Transverse colon (tissue), 4 donors: ENCODE data around the gene LRP4. TPM values are rescaled to one million over a fixed set of nuclear protein-coding genes. Genes with fewer than 3 reads are reported as not detected.

Experiments used
- DNase-seq: peaks from one replicate; pipeline ENCODE4 v3.0.0-alpha.2; 2019
- H3K27ac ChIP-seq, 4 donors: fragments of 200-600 bp; sonication (generic); 2 replicates each; pipeline ENCODE4 v1.5.1; 2016 to 2018; ENCODE audit warnings: inconsistent platforms in 4 of 4
- H3K27me3 ChIP-seq: fragments of 200-600 bp; sonication (generic); 2 replicates; pipeline ENCODE4 v1.5.1; 2017; ENCODE audit warnings: inconsistent platforms
- H3K36me3 ChIP-seq, 4 donors: fragments of 200-600 bp; sonication (generic); 2 replicates each; pipeline ENCODE4 v1.5.1; 2017 to 2019; ENCODE audit warnings: inconsistent platforms in 4 of 4
- H3K4me1 ChIP-seq, 4 donors: fragments of 200-600 bp; sonication (generic); 2 replicates each; pipeline ENCODE4 v1.5.1; 2017 to 2020; ENCODE audit warnings: inconsistent platforms in 4 of 4
- H3K4me3 ChIP-seq, 4 donors: fragments of 200-600 bp; sonication (generic); 1 replicate in 1 of 4; 2 replicates in 3 of 4; pipeline versions ENCODE4 v1.5.1 to v1.6.1; 2017 to 2019; ENCODE audit warnings: inconsistent platforms in 4 of 4
- H3K9me3 ChIP-seq, 2 donors: fragments of 200-600 bp; sonication (generic); 2 replicates each; pipeline ENCODE4 v1.5.1; 2017 to 2019; ENCODE audit warnings: inconsistent platforms in 2 of 2
- EP300 ChIP-seq: sonication (generic); formaldehyde crosslinking; IDR thresholded peaks from one replicate; pipeline ENCODE4 v1.6.1; 2017; ENCODE audit warnings: antibody characterized with exemption, low read depth
- POLR2A ChIP-seq: fragments of 450-650 bp; IDR thresholded peaks from one replicate; pipeline ENCODE4 v1.6.1; 2016; ENCODE audit warnings: antibody characterized with exemption, mild to moderate bottlenecking, moderate library complexity
- POLR2AphosphoS5 ChIP-seq, 3 donors: sonication (generic); formaldehyde crosslinking; IDR thresholded peaks; one replicate each; pipeline ENCODE4 v1.6.1; 2016; ENCODE audit warnings: antibody characterized with exemption in 3 of 3
- WGBS, 2 donors: methylation state at CpG; one replicate each; pipeline ENCODE4 v1.1.5; 2018; ENCODE audit warnings: low coverage in 1 of 2; 5-methylcytosine and 5-hydroxymethylcytosine counted together
- in situ Hi-C, 4 donors: fragments of 200-750 bp; cut with MboI; loops; one replicate each; pipeline versions ENCODE4 v1.15.0 to v1.15.1; 2017; ENCODE audit warnings: low sequenced_read_pairs in 3 of 4, low pct_ligation_motif_present in 1 of 4, low pct_unique_long_range_greater_than_20kb in 1 of 4
- intact Hi-C: fragments of 100-400 bp; cut with DNase I; formaldehyde crosslinking; loops from one replicate; pipeline ENCODE4 v1.15.1; 2023; ENCODE audit warnings: low total_unique reads
- total RNA-seq, 4 donors: library from RNA; depleted of rRNA; stranded (reverse); fragments of >200 nt; gene quantifications; one replicate each; pipeline ENCODE4 v1.1.0, GENCODE V29; 2016
- TF ChIP-seq, protein P1 (sequence below), 5 experiments: fragments of 200-600 bp in 3 of 5; fragments of 450-650 bp in 2 of 5; sonication (generic) in 3 of 5; IDR thresholded peaks; 1 replicate in 2 of 5; 2 replicates in 3 of 5; pipeline ENCODE4 v1.5.1; 2016 to 2017; ENCODE audit warnings: antibody characterized with exemption in 5 of 5, inconsistent platforms in 3 of 5, mild to moderate bottlenecking in 2 of 5, moderate library complexity in 1 of 5

Gene LRP4
- total RNA-seq, 4 donors from 2014 or later = 7.9 to 52.4 (median 16.2) TPM

DNA sequence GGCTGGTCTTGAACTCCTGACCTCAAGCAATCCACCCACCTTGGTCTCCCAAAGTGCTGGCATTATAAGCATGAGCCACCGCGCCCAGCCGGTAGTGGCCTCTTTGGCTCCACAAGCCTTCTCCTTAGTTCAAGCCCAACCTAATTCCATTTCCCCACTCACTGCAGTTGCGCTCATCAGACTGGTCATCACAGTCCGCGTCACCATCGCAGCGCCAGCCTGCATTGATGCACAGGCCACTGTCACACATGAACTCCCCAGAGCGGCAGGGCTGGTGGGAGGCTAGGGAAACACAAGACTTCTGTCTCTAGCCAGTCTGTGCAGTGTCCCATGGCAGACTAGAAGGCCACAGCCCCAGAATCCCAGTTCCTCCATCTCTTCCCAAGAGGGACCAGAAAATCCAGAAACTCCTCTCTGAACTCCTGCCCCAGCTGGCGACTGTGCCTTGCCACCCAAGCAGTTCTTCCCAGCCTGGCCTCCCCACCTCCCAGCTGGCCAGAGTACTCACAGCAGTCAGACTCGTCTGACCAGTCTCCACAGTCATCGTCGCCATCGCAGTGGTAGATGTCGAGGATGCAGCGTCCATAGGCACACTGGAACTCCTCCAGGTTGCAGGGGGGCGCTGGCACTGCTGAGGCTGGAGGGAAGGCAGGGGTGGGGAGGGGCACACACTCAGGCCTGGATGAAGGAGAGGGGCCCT lies 19.8 kb downstream of the LRP4 start:
- H3K36me3 ChIP-seq = no peaks in the 10 kb centered on the region
- no peaks in the 10 kb centered on the region for H3K9me3 ChIP-seq
- in situ Hi-C loops = no loop called here
- WGBS, 2 donors = 91 to 100% methylated on average over 3 to 17 of the region's 17 CpGs
- no peak for TF ChIP-seq POLR2A
- TF ChIP-seq POLR2AphosphoS5 (IDR thresholded peaks at IDR 0.05) = no peak
- TF ChIP-seq, protein P1, sequence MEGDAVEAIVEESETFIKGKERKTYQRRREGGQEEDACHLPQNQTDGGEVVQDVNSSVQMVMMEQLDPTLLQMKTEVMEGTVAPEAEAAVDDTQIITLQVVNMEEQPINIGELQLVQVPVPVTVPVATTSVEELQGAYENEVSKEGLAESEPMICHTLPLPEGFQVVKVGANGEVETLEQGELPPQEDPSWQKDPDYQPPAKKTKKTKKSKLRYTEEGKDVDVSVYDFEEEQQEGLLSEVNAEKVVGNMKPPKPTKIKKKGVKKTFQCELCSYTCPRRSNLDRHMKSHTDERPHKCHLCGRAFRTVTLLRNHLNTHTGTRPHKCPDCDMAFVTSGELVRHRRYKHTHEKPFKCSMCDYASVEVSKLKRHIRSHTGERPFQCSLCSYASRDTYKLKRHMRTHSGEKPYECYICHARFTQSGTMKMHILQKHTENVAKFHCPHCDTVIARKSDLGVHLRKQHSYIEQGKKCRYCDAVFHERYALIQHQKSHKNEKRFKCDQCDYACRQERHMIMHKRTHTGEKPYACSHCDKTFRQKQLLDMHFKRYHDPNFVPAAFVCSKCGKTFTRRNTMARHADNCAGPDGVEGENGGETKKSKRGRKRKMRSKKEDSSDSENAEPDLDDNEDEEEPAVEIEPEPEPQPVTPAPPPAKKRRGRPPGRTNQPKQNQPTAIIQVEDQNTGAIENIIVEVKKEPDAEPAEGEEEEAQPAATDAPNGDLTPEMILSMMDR (IDR thresholded peaks at IDR 0.05) = no peak
- TF ChIP-seq EP300 = no peak
- H3K4me3 ChIP-seq = no peak overlapping the region
- no peak for DNase-seq
- H3K27me3 ChIP-seq = no peaks in the 10 kb centered on the region
- H3K4me1 ChIP-seq = no peaks in the 10 kb centered on the region
- H3K27ac ChIP-seq = no peak overlapping the region
- intact Hi-C loops = no loop called here

DNA sequence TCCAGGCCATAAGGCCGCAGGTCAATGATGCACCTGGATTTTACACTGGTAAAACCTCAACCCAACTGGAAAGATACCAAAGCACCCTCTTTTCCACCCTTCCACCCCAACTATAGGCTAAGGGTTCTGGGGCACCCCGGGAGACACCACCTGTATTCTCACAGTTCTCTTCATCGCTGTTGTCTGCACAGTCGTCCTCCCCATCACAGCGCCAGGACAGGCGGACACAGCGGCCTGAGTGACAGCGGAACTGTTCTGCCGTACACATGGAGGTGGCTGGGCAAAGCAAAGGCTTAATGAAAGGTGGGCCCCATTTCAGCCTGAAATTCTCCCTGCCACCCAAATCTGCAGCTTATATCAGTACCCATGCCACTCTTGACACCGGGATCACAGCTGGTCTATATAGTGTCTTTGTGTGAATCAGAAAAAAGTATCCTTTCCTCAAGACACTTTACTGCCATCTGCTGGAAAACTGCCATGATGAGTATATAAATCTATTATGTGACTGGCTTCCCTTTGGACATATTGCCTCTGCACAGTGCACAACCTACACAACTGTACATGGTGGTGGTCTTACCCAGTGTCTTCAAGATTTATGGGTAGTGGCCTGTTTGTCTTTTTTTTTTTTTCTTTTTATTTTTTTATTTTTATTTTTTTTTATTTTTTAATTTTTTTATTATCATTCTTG lies 21.5 kb downstream of the LRP4 start:
- 92% methylated on average over 10 of the region's 10 CpGs; no CpG with 5 or more reads in 1 of the 2 donors for WGBS, 2 donors
- Histone ChIP-seq H3K4me3 (no peak overlapping the region), H3K36me3 (no peaks in the 10 kb centered on the region), H3K4me1 (no peaks in the 10 kb centered on the region), H3K27me3 (no peaks in the 10 kb centered on the region), H3K27ac (no peak overlapping the region), H3K9me3 (no peaks in the 10 kb centered on the region)
- no peak for DNase-seq
- TF ChIP-seq, protein P1 (IDR thresholded peaks at IDR 0.05) = peak in 2 of 5 experiments; percentile 16 to 20
- no peak for TF ChIP-seq POLR2A
- TF ChIP-seq POLR2AphosphoS5 (IDR thresholded peaks at IDR 0.05) = no peak
- no peak for TF ChIP-seq EP300
- intact Hi-C loops (no loop called here), in situ Hi-C loops (no loop called here)

DNA sequence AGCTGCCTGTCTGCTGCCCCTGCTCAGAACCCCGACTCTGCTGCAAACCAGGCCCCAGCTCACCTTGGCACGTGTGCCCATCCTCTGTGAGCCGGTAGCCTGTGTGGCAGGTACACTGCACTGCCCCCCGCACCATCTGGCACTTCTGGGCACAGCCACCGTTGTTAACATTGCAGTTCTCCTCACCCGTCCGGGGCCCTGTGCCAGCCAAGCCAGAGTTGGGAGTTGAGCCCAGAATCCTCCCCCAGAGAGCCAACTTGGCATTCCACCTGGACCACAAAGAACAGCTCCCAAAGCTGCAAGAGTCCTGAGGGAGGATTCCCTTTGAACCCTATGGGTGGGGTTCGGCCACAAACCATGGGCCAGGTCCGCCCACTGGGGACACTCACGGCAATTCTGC lies 22.5 kb downstream of the LRP4 start:
- no peaks in the 10 kb centered on the region for H3K36me3 ChIP-seq
- no peaks in the 10 kb centered on the region for H3K4me1 ChIP-seq
- in situ Hi-C loops (no loop called here), intact Hi-C loops (no loop called here)
- no peak overlapping the region for H3K4me3 ChIP-seq
- TF ChIP-seq, protein P1 (IDR thresholded peaks at IDR 0.05) = no peak
- TF ChIP-seq POLR2A (no peak), POLR2AphosphoS5 (IDR thresholded peaks at IDR 0.05) (no peak), EP300 (no peak)
- H3K27me3 ChIP-seq = no peaks in the 10 kb centered on the region
- no peaks in the 10 kb centered on the region for H3K9me3 ChIP-seq
- WGBS, 2 donors = 75% methylated on average over 8 of the region's 10 CpGs; no CpG with 5 or more reads in 1 of the 2 donors
- H3K27ac ChIP-seq = no peak overlapping the region
- DNase-seq = peak; percentile 20

DNA sequence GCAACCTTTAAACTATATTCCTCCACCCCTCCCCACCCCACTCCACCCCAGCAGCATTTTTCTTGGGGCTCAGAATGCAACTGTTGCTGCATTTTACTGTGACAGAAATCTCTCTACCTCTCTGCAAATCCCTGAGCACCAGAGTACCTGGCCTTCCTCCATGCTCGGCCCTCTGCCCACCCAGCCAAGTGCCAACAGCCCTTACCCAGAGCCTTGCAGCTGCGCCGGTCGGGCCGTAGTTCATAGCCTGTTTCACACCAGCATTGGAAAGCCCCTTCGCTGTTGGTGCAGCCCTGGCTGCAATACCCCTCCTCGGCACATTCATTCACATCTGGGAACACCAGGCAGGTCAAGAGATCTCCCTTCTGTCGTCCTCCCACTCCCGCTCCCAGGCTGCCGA lies 23.4 kb downstream of the LRP4 start:
- Histone ChIP-seq H3K4me1 (no peaks in the 10 kb centered on the region), H3K9me3 (no peaks in the 10 kb centered on the region), H3K27me3 (no peaks in the 10 kb centered on the region), H3K4me3 (no peak overlapping the region), H3K36me3 (no peaks in the 10 kb centered on the region), H3K27ac (no peak overlapping the region)
- in situ Hi-C loops = no loop called here
- 83 to 85% methylated on average over 2 to 10 of the region's 10 CpGs for WGBS, 2 donors
- TF ChIP-seq POLR2A (no peak), POLR2AphosphoS5 (IDR thresholded peaks at IDR 0.05) (no peak), EP300 (no peak)
- TF ChIP-seq, protein P1 (IDR thresholded peaks at IDR 0.05) = no peak
- intact Hi-C loops = loop anchor here (5.0 kb wide), 1 partner anchor 462 kb away; no protein-coding TSS in a partner anchor
- no peak for DNase-seq
